Activated CD4-positive, alpha-beta T cell treated with anti-CD3 and anti-CD28 coated beads for 1 hour (primary cell): ENCODE measurements around the gene PRR12.
A peak's percentile ranks its signal among the peaks of the same experiment; 100 is the strongest.

ENCODE experiments used
- DNase-seq: peaks from one replicate; pipeline ENCODE4 v3.0.0-alpha.2; 2020

Gene PRR12

DNA sequence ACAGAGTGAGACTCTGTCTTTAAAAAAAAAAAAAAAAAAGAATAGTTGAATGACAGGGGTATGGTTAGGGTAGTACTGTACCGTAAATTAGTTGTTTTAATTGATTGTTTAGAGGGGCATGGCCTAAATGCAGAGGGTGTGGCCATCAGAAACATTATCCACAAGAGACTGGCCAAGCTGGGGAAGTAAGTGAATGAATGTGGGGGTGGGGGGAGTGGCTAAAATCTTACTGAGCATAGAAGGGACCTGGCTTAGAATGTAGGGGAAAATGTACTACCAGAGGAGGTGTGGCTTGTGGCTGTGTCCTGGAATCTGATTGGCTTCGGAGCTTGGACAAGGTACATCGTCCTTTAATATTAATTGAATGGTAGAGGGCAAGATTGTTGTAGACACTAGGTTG is 78.5 kb downstream of the PRR12 start:
- no peak for DNase-seq

DNA sequence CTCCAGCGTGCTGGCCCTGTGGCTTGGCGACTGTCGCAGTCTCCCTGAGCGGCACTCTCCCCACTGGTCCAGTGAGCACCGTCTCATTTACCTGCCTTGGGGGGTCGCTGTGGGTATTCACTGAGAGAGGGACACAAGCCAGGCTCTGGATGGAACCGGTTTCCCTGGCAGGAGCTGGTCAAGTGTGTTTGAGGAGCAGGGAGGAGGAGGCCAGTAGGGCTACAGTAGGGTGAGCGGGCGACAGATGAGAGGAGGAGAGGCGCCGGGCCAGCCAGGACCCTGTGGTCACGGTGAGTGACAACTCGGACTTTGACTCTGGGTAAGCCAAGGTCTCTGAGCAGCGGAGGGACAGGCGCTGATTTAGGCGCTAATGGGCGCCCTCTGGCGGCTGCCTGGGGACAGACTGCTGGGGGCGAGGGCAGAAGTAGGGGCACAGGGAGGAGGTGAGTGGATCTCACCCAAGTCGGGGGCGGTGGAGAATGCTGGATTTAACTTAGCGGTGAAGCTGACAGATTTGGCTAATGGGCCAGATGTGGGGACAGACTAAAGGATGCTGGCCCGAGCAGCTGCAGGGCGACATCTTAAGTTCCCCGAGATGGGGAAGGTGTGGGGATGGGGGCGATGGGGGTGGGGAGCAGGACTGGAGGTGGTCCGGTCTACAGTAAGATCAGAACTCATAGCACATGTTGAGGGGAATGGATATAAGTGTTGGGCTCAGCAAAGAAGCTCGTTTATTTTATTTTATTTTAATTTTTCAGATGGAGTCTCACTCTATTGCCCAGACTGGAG is 81.3 kb downstream of the PRR12 start:
- DNase-seq = peak; percentile 63
